BLaER1 treated with 17β-estradiol and CSF1 and Interleukin-3, amounts not matched to agents 10 nM and 100 nM (cell line): Measurements from ENCODE around the gene GFER.

ENCODE experiments used
- H3K27ac ChIP-seq, 11 experiments: shearing (Covaris generic); formaldehyde crosslinking; 2 replicates each; pipeline ENCODE4 v1.8.1; 2022
- H3K27me3 ChIP-seq, 11 experiments: shearing (Covaris generic); formaldehyde crosslinking; 2 replicates each; pipeline ENCODE4 v1.8.1; 2022
- H3K36me3 ChIP-seq, 11 experiments: shearing (Covaris generic); formaldehyde crosslinking; 2 replicates each; pipeline ENCODE4 v1.8.1; 2022
- H3K4me1 ChIP-seq, 10 experiments: shearing (Covaris generic); formaldehyde crosslinking; 2 replicates each; pipeline ENCODE4 v1.8.1; 2022
- H3K4me2 ChIP-seq, 11 experiments: shearing (Covaris generic); formaldehyde crosslinking; 2 replicates each; pipeline ENCODE4 v1.8.1; 2022
- H3K4me3 ChIP-seq, 10 experiments: shearing (Covaris generic); formaldehyde crosslinking; 2 replicates each; pipeline ENCODE4 v1.8.1; 2022
- H3K9ac ChIP-seq, 11 experiments: shearing (Covaris generic); formaldehyde crosslinking; 2 replicates each; pipeline ENCODE4 v1.8.1; 2022
- H3K9me3 ChIP-seq, 11 experiments: shearing (Covaris generic); formaldehyde crosslinking; replicated peaks in 1 of 11; 2 replicates each; pipeline ENCODE4 v1.8.1; 2022
- H4K20me1 ChIP-seq, 11 experiments: shearing (Covaris generic); formaldehyde crosslinking; 2 replicates each; pipeline ENCODE4 v1.8.1; 2022
- Cebpa-rat ChIP-seq, 11 experiments: shearing (Covaris generic); IDR thresholded peaks; 2 replicates each; pipeline ENCODE4 v1.8.1; 2022

The GFER gene

DNA sequence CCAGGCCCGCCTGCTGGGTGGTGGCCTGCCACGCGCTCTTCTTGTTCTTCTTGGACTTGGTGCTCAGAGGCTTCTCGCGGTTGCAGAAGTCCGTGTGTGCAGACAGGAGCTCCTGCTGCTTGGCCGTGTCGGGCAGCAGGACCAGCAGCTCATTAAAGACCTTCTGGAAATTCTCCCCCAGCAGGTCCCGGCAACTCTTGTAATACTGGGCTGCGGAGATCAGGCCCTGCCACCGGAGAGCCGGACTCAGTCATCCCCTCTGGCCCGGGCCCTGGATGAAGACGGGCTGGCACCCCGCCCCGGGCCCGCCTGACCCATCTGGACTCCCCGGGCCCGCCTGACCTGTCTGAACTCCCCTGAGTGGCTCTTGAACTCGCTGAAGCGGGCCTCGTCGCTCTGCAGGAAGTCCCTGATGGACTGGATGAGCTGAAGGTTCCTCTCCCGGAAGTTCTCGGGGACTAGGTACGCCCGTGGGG lies 14.4 kb downstream of the GFER start:
- Histone ChIP-seq H3K36me3 (peaks cover 66 to 85% (median 81%) of the 10 kb centered on the region in 11 experiments), H3K4me2 (no peak overlapping the region)

DNA sequence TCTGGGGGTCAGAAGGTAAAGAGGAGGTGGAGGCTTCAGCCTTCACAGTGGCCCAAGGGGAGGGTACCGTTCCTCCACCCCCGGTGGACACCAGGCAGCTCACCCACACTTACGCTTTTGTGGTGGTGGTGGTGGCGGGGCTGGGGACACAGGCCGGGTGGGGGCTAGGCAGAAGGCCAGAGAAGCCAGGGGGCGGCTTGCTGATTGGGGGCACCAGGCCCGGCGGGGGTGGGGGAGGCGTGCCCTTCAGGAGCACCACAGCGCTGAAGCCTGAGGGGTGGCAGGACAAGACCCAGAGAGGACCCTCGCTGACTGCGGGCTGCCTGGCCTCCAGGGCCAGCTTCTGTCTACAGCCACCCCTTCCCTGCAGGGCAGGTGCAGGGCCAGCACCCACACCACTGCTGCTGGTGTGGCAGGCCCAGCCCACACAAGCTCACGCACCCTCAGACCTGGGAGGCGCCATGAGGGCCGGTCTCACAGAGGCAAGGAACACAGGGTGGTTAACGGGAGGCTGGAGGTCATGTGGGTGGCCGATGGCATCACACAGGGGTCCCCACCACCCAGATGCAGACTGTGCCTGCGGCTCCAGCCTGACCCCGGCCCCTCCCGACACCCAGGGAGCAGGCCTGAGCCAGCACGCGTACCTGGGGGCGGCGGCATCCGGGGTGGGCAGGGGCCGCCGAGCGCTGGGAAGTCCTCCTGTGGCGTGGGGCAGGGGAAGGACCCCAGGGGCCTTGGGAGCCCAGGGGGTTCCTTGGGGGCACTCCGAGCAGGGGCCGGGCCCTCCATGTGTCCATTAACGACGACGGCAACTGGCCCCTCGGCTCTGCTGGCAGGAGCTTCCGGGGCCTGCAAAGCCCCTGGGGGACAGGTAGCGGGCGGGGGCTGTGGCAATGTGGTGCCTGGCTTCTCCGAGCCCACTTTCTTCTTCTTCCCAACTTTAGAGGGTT lies 15.1 kb downstream of the GFER start:
- Histone ChIP-seq H3K4me3 (no peak overlapping the region), H3K4me2 (no peak overlapping the region), H3K27ac (no peak overlapping the region), H3K9me3 (no peaks in the 10 kb centered on the region), H3K36me3 (peaks cover 69 to 88% (median 85%) of the 10 kb centered on the region in 11 experiments), H3K4me1 (peaks cover 4 to 10% (median 9%) of the 10 kb centered on the region in 10 experiments), H3K27me3 (no peaks in the 10 kb centered on the region), H4K20me1 (peaks cover 16 to 85% (median 71%) of the 10 kb centered on the region in 11 experiments; a peak in 21 of 22 replicates), H3K9ac (no peak overlapping the region)
- TF ChIP-seq Cebpa-rat (IDR thresholded peaks at IDR 0.05): no peak

More for the DNA sequence above, 14.4 kb downstream of the GFER start:
- Histone ChIP-seq H3K4me1 (peaks cover 1 to 10% (median 9%) of the 10 kb centered on the region in 10 experiments; a peak in 14 of 20 replicates), H3K27ac (no peak overlapping the region), H4K20me1 (peaks cover 10 to 78% (median 64%) of the 10 kb centered on the region in 11 experiments; a peak in 21 of 22 replicates), H3K9ac (no peak overlapping the region), H3K4me3 (no peak overlapping the region), H3K27me3 (peaks cover 0 to under 1% (median 0%) of the 10 kb centered on the region in 11 experiments; a peak in 1 of 22 replicates), H3K9me3 (no peaks in the 10 kb centered on the region)
- no peak for TF ChIP-seq Cebpa-rat (IDR thresholded peaks at IDR 0.05)

DNA sequence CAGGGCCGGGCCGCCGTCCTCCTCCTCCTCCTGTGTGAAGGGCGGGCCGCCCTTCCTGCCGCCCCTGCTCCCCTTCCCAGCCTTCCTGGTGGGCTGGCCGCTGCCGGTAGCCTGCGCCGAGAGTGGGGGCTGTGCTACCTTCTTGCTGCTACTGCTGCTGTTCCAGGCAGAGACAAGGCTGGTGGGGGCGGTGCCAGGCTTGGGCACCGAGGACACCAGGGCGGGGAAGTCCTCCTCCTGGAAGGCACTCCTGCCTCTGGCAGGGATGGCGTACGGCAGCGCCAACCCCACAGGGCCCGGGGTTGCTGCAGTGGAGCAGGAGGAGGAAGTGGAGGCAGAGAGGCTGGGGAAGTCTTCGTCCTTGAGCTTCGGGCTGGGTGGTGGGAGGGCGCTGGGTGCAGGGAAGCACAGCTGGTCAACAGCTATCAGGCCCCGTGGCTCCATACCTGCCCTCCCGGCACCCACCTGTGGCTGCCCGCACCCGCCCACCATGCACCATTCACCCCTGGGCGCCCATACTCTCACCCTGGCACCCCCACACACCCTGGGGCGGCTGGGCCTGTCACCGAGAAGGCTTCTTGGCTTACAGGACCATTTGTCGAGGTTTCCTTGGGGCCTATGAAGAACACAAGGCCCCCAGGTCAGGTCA lies 16.0 kb downstream of the GFER start:
- peaks cover 24 to 94% (median 80%) of the 10 kb centered on the region in 11 experiments; a peak in 21 of 22 replicates for H4K20me1 ChIP-seq
- no peak overlapping the region; a peak in 1 of 22 replicates for H3K9ac ChIP-seq
- no peak for TF ChIP-seq Cebpa-rat (IDR thresholded peaks at IDR 0.05)
- H3K27me3 ChIP-seq: no peaks in the 10 kb centered on the region
- no peak overlapping the region for H3K4me2 ChIP-seq
- no peak overlapping the region for H3K4me3 ChIP-seq
- no peaks in the 10 kb centered on the region for H3K9me3 ChIP-seq
- peaks cover 11 to 18% (median 16%) of the 10 kb centered on the region in 10 experiments for H3K4me1 ChIP-seq
- H3K27ac ChIP-seq: no peak overlapping the region
- peaks cover 70 to 95% (median 87%) of the 10 kb centered on the region in 11 experiments for H3K36me3 ChIP-seq

DNA sequence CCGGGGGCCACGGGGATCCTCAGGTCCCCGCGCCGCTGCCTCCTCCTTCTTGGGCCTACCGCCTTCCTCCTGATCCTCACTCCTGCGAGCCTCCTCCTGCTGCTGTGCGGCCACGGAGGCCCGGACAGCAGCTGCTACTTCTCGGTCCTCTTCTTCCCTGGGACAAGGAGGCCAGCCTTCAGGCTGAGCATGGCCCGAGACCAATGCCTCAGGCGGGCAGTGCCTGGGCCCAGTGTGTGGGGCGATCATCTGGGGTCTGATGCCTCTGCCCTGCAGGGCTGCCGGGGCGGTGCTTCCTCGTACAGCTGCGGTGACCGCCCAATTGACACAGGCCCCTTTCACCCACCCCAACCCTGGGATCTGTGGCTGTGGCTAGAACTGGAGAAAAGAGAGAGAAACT lies 17.0 kb downstream of the GFER start:
- Histone ChIP-seq H3K4me2 (no peak overlapping the region), H3K27me3 (no peaks in the 10 kb centered on the region), H3K4me1 (peaks cover 22 to 29% (median 26%) of the 10 kb centered on the region in 10 experiments), H3K27ac (no peak overlapping the region), H4K20me1 (peaks cover 35 to 99% (median 89%) of the 10 kb centered on the region in 11 experiments; a peak in 21 of 22 replicates), H3K9me3 (no peaks in the 10 kb centered on the region), H3K4me3 (no peak overlapping the region), H3K9ac (0 out of 22 replicates have a peak overlapping the region, but pooled peaks of 1 of the 11 experiments have one; percentile 18), H3K36me3 (peaks cover 70 to 94% (median 82%) of the 10 kb centered on the region in 11 experiments)
- no peak for TF ChIP-seq Cebpa-rat (IDR thresholded peaks at IDR 0.05)

DNA sequence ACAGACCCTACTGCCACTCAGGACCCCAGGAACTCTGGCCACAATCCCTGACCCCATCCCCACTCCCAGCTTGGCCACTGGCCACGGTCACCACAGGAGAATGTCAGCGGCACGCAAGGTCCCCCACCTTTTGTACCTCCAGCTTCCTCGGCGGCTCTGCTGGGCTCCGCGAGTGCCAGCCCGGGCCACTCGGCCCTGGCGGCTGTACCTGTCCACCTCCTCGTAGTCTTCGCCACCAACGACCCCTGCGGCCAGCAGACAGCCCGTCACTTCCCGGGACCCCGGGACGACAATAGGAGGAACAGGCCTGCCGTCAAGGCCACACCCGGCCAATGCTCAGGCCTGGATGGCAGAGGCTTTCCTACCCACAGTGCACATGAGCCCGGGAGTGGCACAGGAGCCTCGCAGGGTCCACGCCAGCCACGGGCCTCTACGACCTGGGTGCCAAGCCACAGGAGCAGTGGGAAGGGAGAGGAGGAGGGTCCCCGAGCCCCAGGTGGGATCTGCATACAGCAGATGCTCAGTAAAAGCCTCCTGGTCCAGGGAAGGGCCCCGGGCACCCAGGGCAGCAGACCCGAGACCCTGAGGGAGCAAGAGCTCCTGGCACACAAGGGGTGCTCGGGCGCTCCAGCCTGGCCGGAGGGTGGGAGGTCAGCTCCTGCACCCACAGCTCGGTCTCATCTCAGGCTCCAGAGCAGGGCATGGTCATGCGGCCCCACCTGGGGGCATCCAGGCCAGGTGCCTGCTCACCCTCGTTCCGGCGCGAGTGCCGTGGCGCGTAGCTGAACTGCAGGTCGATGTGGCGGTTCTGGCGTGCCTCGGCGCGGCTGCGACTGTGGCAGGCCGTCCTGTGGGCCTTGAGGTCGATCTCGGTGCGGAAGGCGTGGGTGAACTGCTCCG lies 17.7 kb downstream of the GFER start:
- Histone ChIP-seq H3K4me3 (no peak overlapping the region), H3K36me3 (peaks cover 69 to 92% (median 78%) of the 10 kb centered on the region in 11 experiments), H3K4me1 (peaks cover 29 to 36% (median 33%) of the 10 kb centered on the region in 10 experiments), H4K20me1 (peaks cover 42 to 100% (median 94%) of the 10 kb centered on the region in 11 experiments; a peak in 21 of 22 replicates), H3K4me2 (no peak overlapping the region), H3K27me3 (no peaks in the 10 kb centered on the region), H3K27ac (no peak overlapping the region), H3K9ac (peak overlapping the region in 2 of 11 experiments; percentile 9 to 18; a peak in 1 of 22 replicates), H3K9me3 (no peaks in the 10 kb centered on the region)
- TF ChIP-seq Cebpa-rat (IDR thresholded peaks at IDR 0.05): no peak

DNA sequence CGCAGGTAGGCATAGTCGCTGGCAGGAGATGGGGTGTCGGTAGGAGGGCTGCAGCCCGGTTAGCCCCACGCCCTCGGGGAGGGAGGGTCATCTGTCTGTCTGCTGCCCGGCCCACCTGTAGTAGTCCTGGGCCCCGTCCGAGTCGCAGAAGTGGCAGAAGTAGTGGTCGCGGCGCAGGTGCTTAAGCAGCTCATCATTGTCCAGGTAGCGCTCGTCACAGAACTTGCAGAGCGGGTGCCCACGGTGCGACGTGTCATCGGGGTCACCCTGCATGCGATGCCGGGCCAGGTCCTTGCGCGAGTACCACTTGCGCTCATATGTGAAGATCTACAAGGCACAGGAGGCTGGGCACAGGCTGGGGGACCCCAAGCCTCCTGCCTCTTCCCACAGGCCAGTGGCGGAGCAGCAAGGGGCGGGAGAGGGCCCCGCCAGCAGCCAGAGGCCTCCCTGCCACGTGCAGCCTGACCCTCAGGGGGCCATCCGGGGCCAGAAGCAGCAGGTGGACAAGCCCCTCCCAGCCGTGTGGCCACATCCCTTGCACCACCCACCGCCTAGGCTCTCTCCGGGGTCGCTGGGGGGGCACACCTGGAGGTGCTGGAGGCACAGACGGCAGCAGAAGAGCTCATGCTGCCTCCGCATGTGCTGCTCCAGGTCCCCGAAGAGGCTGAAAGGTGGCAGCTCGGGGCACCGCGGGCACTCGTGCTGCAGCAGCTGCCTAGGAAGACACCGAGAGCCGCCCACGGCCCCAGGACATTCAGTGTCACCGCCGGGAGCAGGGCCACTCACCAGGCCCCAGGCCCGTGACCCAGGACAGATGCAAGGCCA lies 18.6 kb downstream of the GFER start:
- no peaks in the 10 kb centered on the region for H3K27me3 ChIP-seq
- H3K9ac ChIP-seq: peak overlapping the region in 5 of 11 experiments; percentile 9 to 45 (median 27); a peak in 3 of 22 replicates
- no peak overlapping the region for H3K4me2 ChIP-seq
- no peak overlapping the region; a peak in 1 of 22 replicates for H3K27ac ChIP-seq
- H3K4me1 ChIP-seq: peaks cover 38 to 45% (median 42%) of the 10 kb centered on the region in 10 experiments
- H3K4me3 ChIP-seq: no peak overlapping the region
- peaks cover 51 to 100% (median 96%) of the 10 kb centered on the region in 11 experiments for H4K20me1 ChIP-seq
- peaks cover 59 to 92% (median 74%) of the 10 kb centered on the region in 11 experiments for H3K36me3 ChIP-seq
- no peaks in the 10 kb centered on the region for H3K9me3 ChIP-seq
- TF ChIP-seq Cebpa-rat (IDR thresholded peaks at IDR 0.05): no peak

DNA sequence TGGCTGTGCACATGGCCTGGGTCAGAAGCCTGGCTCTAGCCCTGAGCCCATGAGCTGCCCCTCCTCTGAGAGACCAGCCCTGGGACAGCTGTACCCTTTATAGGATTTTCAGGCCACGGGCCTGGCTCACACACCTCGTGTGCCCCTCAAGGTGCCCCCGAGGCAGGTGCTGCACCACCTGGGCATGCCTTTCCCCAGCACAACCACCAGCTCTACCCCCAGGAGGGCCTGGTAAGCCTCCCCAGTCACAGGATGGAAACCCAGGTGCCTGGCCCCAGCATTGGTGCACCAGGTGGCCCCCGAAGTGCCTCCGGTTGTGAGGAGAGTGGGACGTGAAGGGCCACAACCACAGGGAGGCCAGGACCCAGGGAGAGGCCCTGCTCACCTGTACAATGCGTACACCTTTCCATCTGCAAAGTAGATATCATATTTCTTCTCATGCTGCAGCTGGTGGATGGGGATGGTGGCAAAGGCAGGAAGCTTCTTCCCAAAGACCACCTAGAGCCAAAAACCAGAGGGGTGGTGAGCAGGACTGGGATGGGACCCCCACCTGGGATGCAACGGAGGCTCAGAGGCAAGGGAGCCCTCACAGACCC lies 19.3 kb downstream of the GFER start:
- Histone ChIP-seq H3K27me3 (no peaks in the 10 kb centered on the region), H3K4me2 (peak overlapping the region in 2 of 11 experiments; percentile 16 to 97; a peak in 1 of 22 replicates), H3K4me1 (peaks cover 45 to 52% (median 49%) of the 10 kb centered on the region in 10 experiments), H4K20me1 (peaks cover 58 to 100% (median 96%) of the 10 kb centered on the region in 11 experiments), H3K4me3 (no peak overlapping the region), H3K9me3 (no peaks in the 10 kb centered on the region), H3K36me3 (peaks cover 52 to 91% (median 74%) of the 10 kb centered on the region in 11 experiments), H3K9ac (peak overlapping the region in 7 of 11 experiments; percentile 5 to 45 (median 33); a peak in 5 of 22 replicates), H3K27ac (peak overlapping the region in 1 of 11 experiments; percentile 22; a peak in 2 of 22 replicates)
- no peak for TF ChIP-seq Cebpa-rat (IDR thresholded peaks at IDR 0.05)
